Stimulated activated CD8-positive, alpha-beta memory T cell treated with anti-CD3 and anti-CD28 coated beads, Interleukin-2, amount 100 ng/mL, for 48 hours (primary cell): ENCODE results near the gene RGS4.

Experiments used
- DNase-seq, 2 donors: peaks; one replicate each; pipeline ENCODE4 v3.0.0-alpha.2; 2020; ENCODE audit warnings: low read depth in 2 of 2

Gene RGS4

GRCh38 chr1:163102590-163102989 is 33.4 kb downstream of the RGS4 start:
- no peak for DNase-seq

GRCh38 chr1:163104385-163105099 is 35.4 kb downstream of the RGS4 start:
- no peak for DNase-seq

GRCh38 chr1:163106364-163106987 is 37.3 kb downstream of the RGS4 start:
- no peak for DNase-seq

- no peak for DNase-seq
Observed at GRCh38 chr1:163107655-163108054, 38.5 kb downstream of the RGS4 start.

- DNase-seq, result no peak
Observed at GRCh38 chr1:163115887-163116286, 46.7 kb downstream of the RGS4 start.

- no peak for DNase-seq
Observed at GRCh38 chr1:163119707-163120106, 50.5 kb downstream of the RGS4 start.

GRCh38 chr1:163120372-163120771 is 51.2 kb downstream of the RGS4 start:
- DNase-seq, result no peak

- no peak for DNase-seq
Observed at GRCh38 chr1:163124812-163125211, 55.7 kb downstream of the RGS4 start.
